GM18526 (cell line): ENCODE measurements around the gene CLTCL1.

Experiments
- POLR2A ChIP-seq: IDR thresholded peaks from 3 replicates; pipeline ENCODE4 v1.6.1; 2011; ENCODE audit not compliant: insufficient read length; ENCODE audit errors: extremely low read depth

Gene CLTCL1

GRCh38 chr22:19292458-19293230 lies 1.1 kb upstream of the CLTCL1 start:
- TF ChIP-seq POLR2A: no peak

- TF ChIP-seq POLR2A: no peak
These were observed 320 bp downstream of the CLTCL1 start for GRCh38 chr22:19291218-19291579.

GRCh38 chr22:19290400-19291217 lies 910 bp downstream of the CLTCL1 start:
- TF ChIP-seq POLR2A: no peak

GRCh38 chr22:19289475-19290161 lies 1.9 kb downstream of the CLTCL1 start:
- no peak for TF ChIP-seq POLR2A

- TF ChIP-seq POLR2A: no peak
These were observed 3.6 kb downstream of the CLTCL1 start for GRCh38 chr22:19287889-19288288.

GRCh38 chr22:19287076-19287707 lies 4.3 kb downstream of the CLTCL1 start:
- TF ChIP-seq POLR2A: no peak

- TF ChIP-seq POLR2A: no peak
These were observed 5.7 kb downstream of the CLTCL1 start for GRCh38 chr22:19285831-19286230.

- TF ChIP-seq POLR2A: no peak
These were observed 13.7 kb downstream of the CLTCL1 start for GRCh38 chr22:19277785-19278184.

- TF ChIP-seq POLR2A: no peak
These were observed 15.5 kb downstream of the CLTCL1 start for GRCh38 chr22:19275919-19276600.

- no peak for TF ChIP-seq POLR2A
These were observed 16.0 kb downstream of the CLTCL1 start for GRCh38 chr22:19275513-19275912.

- TF ChIP-seq POLR2A: no peak
These were observed 16.4 kb downstream of the CLTCL1 start for GRCh38 chr22:19275104-19275503.

- no peak for TF ChIP-seq POLR2A
These were observed 19.5 kb downstream of the CLTCL1 start for GRCh38 chr22:19271856-19272535.

GRCh38 chr22:19271273-19271855 lies 20.2 kb downstream of the CLTCL1 start:
- no peak for TF ChIP-seq POLR2A

GRCh38 chr22:19270873-19271272 lies 20.6 kb downstream of the CLTCL1 start:
- TF ChIP-seq POLR2A: no peak
